NK-92 treated with Interleukin-12 subunit alpha and Interleukin-12 subunit beta, amount 100 ng/mL, for 24 hours (cell line): ENCODE results near the gene MOV10L1.
"Not testable (repeated sequence)": the region's sequence is repeated elsewhere in the genome, so short reads cannot be mapped to it uniquely, and the experiment has no call there.

Experiments
- DNase-seq: peaks from one replicate; lab custom pipeline; 2025; lab: John Stamatoyannopoulos, UW

MOV10L1 gene

GRCh38 chr22:50078246-50078645, 11.6 kb upstream of the MOV10L1 start:
- DNase-seq, result no peak

- DNase-seq, result no peak
These were observed 11.0 kb upstream of the MOV10L1 start for GRCh38 chr22:50078761-50079160.

- no peak for DNase-seq
These were observed 9.7 kb upstream of the MOV10L1 start for GRCh38 chr22:50080077-50080465.

GRCh38 chr22:50081426-50082196, 8.2 kb upstream of the MOV10L1 start:
- DNase-seq, result no peak

GRCh38 chr22:50082197-50082715, 7.5 kb upstream of the MOV10L1 start:
- DNase-seq, result no peak

GRCh38 chr22:50082961-50083461, 6.8 kb upstream of the MOV10L1 start:
- no peak for DNase-seq

- no peak for DNase-seq
These were observed 6.2 kb upstream of the MOV10L1 start for GRCh38 chr22:50083462-50084079.

- DNase-seq, result no peak
These were observed 5.7 kb upstream of the MOV10L1 start for GRCh38 chr22:50084080-50084477.

- no peak for DNase-seq
These were observed 5.2 kb upstream of the MOV10L1 start for GRCh38 chr22:50084614-50085021.

- peak; percentile 26 for DNase-seq
These were observed 4.4 kb upstream of the MOV10L1 start, which contains the start of gene MLC1 for GRCh38 chr22:50085211-50085972. TSS of gene MLC1 (minus strand) at chr22:50085426. CDS start at chr22:50084902, 524 bp downstream.

- no peak for DNase-seq
These were observed 3.3 kb upstream of the MOV10L1 start for GRCh38 chr22:50086526-50086925.

GRCh38 chr22:50086975-50087374, 2.8 kb upstream of the MOV10L1 start:
- not testable (repeated sequence) for DNase-seq

GRCh38 chr22:50087646-50088045, 2.2 kb upstream of the MOV10L1 start:
- no peak for DNase-seq

- no peak for DNase-seq
These were observed 1.7 kb upstream of the MOV10L1 start for GRCh38 chr22:50088096-50088495.

GRCh38 chr22:50089231-50089630, 575 bp upstream of the MOV10L1 start:
- DNase-seq, result no peak

GRCh38 chr22:50090412-50090714, 557 bp downstream of the MOV10L1 start:
- DNase-seq, result no peak

GRCh38 chr22:50091092-50091768, 1.4 kb downstream of the MOV10L1 start:
- no peak for DNase-seq

- no peak for DNase-seq
These were observed 2.5 kb downstream of the MOV10L1 start for GRCh38 chr22:50092342-50092741.

GRCh38 chr22:50098052-50098451, 8.2 kb downstream of the MOV10L1 start:
- DNase-seq, result no peak

GRCh38 chr22:50101870-50102565, 12.2 kb downstream of the MOV10L1 start:
- no peak for DNase-seq

- no peak for DNase-seq
These were observed 13.1 kb downstream of the MOV10L1 start for GRCh38 chr22:50102946-50103345.
